HFFc6 (cell line): ENCODE measurements around the gene B4GALNT3. TPM values are rescaled to one million over a fixed set of nuclear protein-coding genes. Genes with fewer than 3 reads are reported as not detected.

Experiments
- DNase-seq: peaks from one replicate; pipeline ENCODE4 v3.0.0-alpha.2; 2018
- H3K27ac Mint-ChIP-seq: 2 replicates; pipeline ENCODE4 v1.8.0; 2020; ENCODE audit warnings: mild to moderate bottlenecking, mixed read lengths
- H3K27me3 Mint-ChIP-seq: 2 replicates; pipeline ENCODE4 v1.8.0; 2021; ENCODE audit warnings: mild to moderate bottlenecking, moderate library complexity, mixed read lengths; ENCODE audit not compliant: insufficient read depth
- H3K36me3 Mint-ChIP-seq: 2 replicates; pipeline ENCODE4 v1.8.0; 2021; ENCODE audit warnings: low read depth, mixed read lengths
- H3K4me1 Mint-ChIP-seq: 2 replicates; pipeline ENCODE4 v1.8.0; 2020; ENCODE audit warnings: low read depth, mixed read lengths
- H3K4me3 Mint-ChIP-seq: 2 replicates; pipeline ENCODE4 v1.8.0; 2020; ENCODE audit warnings: mild to moderate bottlenecking, moderate library complexity, mixed read lengths
- H3K9me3 Mint-ChIP-seq: 2 replicates; pipeline ENCODE4 v1.8.0; 2020; ENCODE audit warnings: mild to moderate bottlenecking, mixed read lengths
- CTCF ChIP-seq: fragments of 200-600 bp; sonication (generic); IDR thresholded peaks from 2 replicates; pipeline ENCODE4 v1.5.0; 2021; ENCODE audit warnings: antibody characterized with exemption, mild to moderate bottlenecking
- total RNA-seq, 6 experiments: library from RNA; stranded (reverse); fragmentation: NEBNext Ultra II Directional; extraction: Animal tissue kit (Norgen Biotek cat#: 25700); gene quantifications; 2 replicates in 1 of 6; 3 replicates in 5 of 6; pipeline ENCODE4 v1.2.3, GENCODE V29; 2021

Gene B4GALNT3
- total RNA-seq, 6 experiments from 2014 or later: not detected

GRCh38 chr12:597926-598568, 138.3 kb downstream of the B4GALNT3 start:
- Mint-ChIP-seq H3K4me3 (no peak overlapping the region), H3K36me3 (no peaks in the 10 kb centered on the region), H3K9me3 (no peaks in the 10 kb centered on the region), H3K27me3 (peaks cover 25% of the 10 kb centered on the region), H3K27ac (no peak overlapping the region), H3K4me1 (no peaks in the 10 kb centered on the region)
- TF ChIP-seq CTCF: no peak
- no peak for DNase-seq

DNA sequence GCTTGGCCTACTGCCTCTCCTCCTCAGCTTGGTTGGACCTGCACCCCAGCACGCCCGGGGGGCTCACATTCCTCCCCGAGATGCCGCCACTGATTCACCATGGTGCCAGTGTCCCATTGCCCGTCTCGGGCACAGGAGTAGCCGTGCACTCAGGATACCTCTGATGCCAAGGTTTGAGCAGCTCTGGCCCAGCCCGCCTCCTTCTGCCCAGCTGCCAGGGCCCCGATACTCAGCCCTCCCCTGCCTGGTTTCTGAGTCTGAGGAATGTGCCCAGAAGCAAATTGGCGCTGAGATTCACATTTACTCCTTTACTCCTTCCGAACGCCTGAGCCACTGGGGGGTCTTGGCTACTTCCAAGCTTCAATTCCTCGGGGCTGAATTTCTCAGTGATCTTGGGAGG, 140.0 kb downstream of the B4GALNT3 start:
- TF ChIP-seq CTCF: no peak
- Mint-ChIP-seq H3K27me3 (peaks cover 14% of the 10 kb centered on the region), H3K9me3 (no peaks in the 10 kb centered on the region), H3K27ac (no peak overlapping the region), H3K36me3 (no peaks in the 10 kb centered on the region), H3K4me1 (no peaks in the 10 kb centered on the region), H3K4me3 (no peak overlapping the region)
- DNase-seq: no peak

DNA sequence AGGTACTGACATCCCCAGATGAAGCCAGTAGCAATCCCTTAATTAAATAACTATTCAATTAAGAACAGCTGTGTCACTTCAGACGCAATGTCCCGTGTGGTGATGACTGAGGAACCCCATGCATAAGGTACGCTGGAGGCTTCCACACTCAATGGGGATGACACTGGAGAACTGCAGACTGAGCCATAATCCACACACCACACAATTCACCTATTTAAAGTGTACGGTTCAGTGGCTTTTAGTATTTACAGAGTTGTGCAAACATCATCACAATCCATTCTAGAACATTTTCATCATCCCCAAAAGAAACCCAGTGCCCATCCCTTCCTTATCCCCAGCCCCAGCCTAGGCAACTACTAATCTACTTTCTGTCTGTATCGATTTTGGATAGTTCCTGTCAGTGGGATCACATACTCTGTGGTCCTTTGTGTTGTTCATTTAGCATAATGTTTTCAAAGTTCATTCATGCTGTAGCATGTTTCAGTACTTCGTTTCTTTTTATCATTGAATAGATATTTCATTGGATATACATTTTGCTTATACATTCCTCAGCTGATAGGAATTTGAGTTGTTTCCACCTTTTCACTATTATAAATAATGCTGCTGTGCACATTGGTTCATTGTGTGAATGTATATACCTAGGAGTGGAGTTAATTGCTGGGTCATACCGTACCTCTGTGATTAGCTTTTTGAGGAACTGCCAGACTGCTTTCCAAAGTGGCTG, 142.4 kb downstream of the B4GALNT3 start:
- H3K4me3 Mint-ChIP-seq: no peak overlapping the region
- no peak for TF ChIP-seq CTCF
- no peaks in the 10 kb centered on the region for H3K9me3 Mint-ChIP-seq
- no peak overlapping the region for H3K27ac Mint-ChIP-seq
- no peak for DNase-seq
- no peaks in the 10 kb centered on the region for H3K36me3 Mint-ChIP-seq
- peaks cover 6% of the 10 kb centered on the region for H3K27me3 Mint-ChIP-seq
- no peaks in the 10 kb centered on the region for H3K4me1 Mint-ChIP-seq

- no peak for TF ChIP-seq CTCF
- Mint-ChIP-seq H3K4me3 (no peak overlapping the region), H3K4me1 (no peaks in the 10 kb centered on the region), H3K36me3 (no peaks in the 10 kb centered on the region), H3K27ac (no peak overlapping the region), H3K27me3 (peaks cover 6% of the 10 kb centered on the region), H3K9me3 (no peaks in the 10 kb centered on the region)
- no peak for DNase-seq
Measured at GRCh38 chr12:602700-603068, 142.9 kb downstream of the B4GALNT3 start.

DNA sequence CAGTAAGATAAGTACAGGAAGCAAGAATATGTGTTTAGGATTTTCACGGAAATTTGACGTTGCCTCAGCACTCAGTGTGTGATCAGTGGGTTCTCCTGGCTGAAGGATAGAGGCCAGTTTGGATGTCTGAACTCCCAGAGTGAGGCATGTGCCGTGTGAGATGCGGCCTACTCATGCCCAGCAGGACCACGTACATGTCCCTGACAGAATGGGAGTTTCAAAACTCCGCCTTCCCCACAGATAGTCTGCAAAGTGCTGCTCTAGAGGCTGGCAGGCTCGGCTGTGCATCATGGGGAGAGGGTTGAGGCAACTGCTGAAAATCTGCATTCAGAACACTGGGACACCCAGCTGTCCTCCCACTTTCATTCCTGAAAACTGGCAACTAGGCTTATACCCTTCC, 145.2 kb downstream of the B4GALNT3 start:
- no peaks in the 10 kb centered on the region for H3K9me3 Mint-ChIP-seq
- no peak overlapping the region for H3K4me3 Mint-ChIP-seq
- H3K27ac Mint-ChIP-seq: no peak overlapping the region
- H3K27me3 Mint-ChIP-seq: peaks cover 6% of the 10 kb centered on the region
- no peak for TF ChIP-seq CTCF
- no peaks in the 10 kb centered on the region for H3K36me3 Mint-ChIP-seq
- peaks cover 3% of the 10 kb centered on the region for H3K4me1 Mint-ChIP-seq
- no peak for DNase-seq
